ENCODE data around the gene FOXL1.

FOXL1 gene

DNA sequence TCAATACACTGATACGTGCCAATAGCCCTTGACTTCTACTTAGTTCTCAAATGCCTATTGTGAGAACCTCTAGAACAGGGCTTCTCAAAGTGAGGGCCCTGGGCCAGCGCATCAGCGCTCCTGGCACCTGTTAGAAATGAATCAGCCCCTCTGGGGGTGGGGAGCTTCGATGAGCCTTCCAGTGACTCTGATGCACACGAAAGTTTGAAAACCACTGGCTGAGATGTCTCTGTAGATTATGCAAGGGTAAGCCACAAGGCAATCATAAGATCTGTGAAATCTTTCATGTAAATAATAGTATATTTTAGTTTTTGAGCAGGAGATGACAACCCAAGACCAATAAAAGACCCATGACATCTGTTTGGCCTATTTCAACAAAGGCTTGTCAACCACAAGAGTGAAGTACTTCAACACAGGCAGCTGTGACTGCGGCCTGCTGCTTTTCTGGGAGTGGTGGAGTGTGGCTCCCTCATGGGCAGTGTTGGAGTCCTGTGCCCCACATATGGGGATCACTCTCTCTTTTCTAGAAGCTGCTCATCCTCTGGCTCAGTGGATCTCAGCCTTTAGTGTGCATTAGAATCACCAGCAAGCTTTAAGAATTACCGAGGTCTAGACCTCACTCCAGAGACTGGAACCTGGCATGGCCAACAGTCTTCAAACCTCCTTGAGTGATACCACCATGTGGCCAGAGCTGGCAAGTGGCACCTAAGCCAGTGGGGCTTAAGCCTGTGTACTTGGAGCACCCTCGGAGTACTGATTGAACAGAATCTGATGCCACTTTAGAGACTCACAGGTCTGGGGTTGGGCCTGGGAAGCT lies 29.1 kb upstream of the FOXL1 start:
- DNase-seq = no peak

DNA sequence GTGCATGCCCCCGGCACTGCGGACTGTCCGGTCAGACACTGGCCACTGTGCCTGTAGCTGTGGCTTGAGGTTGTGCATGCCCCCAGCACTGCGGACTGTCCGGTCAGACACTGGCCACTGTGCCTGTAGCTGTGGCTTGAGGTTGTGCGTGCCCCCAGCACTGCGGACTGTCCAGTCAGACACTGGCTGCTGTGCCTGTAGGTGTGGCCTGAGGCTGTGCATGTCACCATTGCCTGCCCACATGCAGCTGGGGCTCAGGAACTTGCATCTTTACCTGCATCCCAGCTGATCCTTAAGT lies 28.5 kb upstream of the FOXL1 start:
- DNase-seq = no peak

DNA sequence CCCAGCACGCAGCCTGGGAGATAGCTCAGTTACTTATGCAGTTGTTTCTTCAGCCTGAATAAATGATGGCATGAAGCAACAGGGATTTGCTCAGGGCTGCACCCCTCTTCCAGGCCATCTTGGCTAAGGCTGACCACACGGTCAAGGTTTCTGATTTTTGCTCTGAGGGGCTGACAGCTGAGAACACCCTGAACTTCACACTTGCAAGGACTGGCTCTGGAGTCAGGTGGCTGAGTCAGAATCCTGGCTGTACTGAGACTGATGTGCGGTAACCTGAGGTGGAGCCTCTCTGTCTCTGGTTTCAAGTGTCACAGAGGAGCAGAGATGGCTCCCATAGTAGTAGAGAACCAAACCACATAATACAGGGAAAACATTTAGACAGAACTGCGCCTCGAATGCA lies 28.1 kb upstream of the FOXL1 start:
- DNase-seq = no peak

GRCh38 chr16:86553356-86553755 lies 25.0 kb upstream of the FOXL1 start:
- no peak for DNase-seq

GRCh38 chr16:86554599-86554916 lies 23.8 kb upstream of the FOXL1 start:
- DNase-seq = no peak

DNA sequence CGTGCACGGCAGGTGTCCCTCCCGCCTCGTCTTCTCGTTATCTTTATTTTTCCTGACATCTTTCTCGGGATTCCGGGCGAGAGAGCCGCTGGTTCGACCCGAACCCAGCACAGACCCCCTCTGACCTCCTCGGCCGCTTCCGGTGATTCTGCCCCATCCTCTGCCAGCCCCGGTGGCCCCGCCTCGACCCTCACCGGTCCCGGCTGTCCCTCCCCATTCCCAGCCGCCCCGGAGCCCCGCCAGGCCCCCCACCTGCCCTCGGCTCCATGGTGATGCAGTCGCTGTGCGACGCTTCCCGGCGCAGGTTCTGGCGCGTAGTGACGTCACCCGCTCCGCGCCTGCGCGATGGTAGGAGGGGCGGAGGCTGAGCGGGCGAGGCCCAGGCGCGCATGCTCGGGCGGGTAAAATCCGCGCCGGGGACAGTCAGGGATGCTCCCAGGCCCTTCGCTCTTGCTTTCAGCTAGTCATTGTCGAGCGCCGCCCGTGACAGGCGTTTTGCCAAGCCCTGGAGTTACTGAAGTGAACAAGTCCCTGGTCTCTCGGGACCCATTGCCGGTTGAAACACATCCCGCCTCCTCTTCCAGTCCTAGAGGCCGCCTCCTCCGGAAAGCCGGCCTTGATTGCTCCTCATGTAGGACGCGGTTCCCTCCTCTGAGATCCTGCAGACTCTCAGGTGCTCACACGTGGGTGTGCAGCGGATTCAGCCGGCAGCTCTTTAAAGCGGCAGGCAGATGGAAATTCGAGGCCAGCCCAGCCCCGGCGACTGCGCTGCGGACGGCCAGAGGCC lies 23.2 kb upstream of the FOXL1 start, which contains the start of gene MTHFSD:
Gene MTHFSD (minus strand): TSS at position 319 of the 787 bp plus-strand sequence. CDS start 51 bp downstream, at position 268.
- peak; percentile 93 for DNase-seq

DNA sequence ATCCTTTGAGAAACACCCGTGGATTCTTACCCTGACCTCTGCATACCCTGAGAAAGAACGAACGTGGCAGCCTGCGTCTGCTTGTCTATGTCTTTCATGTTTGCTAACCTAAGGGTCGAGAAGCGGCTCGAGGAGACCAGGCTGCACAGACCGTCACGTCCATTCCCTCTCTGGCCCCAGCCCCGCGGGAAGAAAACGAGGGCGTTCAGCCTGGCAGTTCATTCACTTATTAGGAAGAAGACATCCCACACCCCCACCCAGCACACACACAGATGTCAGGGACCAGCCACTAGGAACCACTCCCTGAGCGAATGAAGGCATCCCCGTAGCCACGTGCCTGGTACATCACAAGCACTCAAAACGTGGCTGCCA lies 22.7 kb upstream of the FOXL1 start:
- no peak for DNase-seq

DNA sequence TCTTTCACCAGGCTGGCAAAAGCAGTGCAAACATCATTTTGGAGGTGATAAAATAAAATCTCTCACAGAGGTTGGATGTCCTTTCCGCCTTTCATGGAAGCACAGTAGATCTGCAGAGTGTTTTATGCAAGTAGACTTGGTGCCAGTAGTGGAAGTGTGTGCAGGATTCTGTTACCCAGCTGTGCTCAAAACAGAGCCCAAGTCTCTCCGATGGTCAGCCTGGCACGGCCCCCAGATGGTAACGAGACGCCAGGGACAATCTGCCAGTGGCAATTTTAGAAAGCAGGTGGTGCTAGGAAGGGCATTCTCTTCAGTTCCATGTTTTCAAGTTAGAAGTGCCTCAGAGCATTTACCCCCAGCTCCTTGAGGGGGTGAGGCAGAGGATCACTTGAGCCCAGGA lies 21.8 kb upstream of the FOXL1 start:
- DNase-seq = no peak

GRCh38 chr16:86557587-86557986 lies 20.8 kb upstream of the FOXL1 start:
- no peak for DNase-seq

DNA sequence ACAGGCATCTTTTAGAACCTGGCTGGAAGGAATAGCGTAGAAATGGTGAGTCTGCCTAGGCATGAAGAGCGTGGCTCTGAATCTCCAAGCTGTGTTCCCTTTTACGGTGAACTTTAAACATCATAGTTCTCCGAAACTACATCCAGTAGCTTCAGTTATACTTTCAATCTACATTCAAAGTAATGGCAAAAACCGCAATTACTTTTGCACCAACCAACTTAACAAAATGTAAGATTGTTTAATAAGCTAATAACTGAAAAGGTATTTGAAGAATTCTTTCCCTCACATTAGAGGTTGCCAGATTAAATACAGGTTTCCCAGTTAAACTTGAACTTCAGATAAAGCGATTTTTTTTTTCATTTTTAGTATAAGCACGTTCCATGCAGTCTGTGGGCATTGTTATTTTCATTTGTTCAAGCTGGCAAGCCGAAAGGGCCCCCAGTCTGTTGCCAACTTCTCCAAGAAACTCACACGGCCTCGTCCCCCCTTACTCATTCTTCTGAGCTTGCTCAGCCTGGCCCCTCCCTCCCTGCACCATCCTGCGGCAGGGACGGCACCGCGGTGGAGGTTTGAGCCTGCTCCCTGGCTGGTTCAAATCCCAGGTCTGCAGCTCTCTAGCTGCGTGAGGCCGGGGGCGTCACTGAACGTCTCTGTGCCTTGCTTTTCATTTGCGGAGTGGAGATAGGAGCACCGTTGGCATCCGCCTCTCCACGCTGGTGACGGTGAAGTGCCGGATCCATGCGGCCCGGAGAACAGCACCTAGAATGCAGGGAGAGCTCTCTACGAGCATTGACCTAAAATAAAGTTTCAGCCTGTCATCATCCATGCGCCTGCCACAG lies 19.8 kb upstream of the FOXL1 start:
- no peak for DNase-seq

GRCh38 chr16:86559802-86560305 lies 18.5 kb upstream of the FOXL1 start:
- no peak for DNase-seq

DNA sequence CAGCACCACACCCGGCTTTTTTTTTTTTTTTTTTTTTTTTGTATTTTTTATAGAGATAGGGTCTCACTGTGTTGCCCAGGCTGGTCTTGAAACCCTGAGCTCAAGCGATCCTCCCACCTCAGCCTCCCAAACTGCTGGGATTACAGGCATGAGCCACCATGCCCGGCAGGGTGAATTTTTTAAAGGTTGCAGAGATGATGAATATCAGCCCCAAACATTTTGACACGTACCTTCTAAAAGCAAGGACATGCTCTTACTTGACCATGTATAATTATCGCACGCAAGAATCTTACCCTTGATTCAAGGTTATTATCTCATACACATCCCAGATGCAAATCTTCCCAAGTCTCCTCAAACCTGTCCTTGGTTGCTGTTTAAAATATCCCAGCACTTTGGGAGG lies 16.0 kb upstream of the FOXL1 start:
- DNase-seq = no peak

- peak; percentile 84 to 90 for DNase-seq
Measured at GRCh38 chr16:86563469-86564345, 14.6 kb upstream of the FOXL1 start.

GRCh38 chr16:86565181-86565631 lies 13.1 kb upstream of the FOXL1 start:
- DNase-seq = no peak

DNA sequence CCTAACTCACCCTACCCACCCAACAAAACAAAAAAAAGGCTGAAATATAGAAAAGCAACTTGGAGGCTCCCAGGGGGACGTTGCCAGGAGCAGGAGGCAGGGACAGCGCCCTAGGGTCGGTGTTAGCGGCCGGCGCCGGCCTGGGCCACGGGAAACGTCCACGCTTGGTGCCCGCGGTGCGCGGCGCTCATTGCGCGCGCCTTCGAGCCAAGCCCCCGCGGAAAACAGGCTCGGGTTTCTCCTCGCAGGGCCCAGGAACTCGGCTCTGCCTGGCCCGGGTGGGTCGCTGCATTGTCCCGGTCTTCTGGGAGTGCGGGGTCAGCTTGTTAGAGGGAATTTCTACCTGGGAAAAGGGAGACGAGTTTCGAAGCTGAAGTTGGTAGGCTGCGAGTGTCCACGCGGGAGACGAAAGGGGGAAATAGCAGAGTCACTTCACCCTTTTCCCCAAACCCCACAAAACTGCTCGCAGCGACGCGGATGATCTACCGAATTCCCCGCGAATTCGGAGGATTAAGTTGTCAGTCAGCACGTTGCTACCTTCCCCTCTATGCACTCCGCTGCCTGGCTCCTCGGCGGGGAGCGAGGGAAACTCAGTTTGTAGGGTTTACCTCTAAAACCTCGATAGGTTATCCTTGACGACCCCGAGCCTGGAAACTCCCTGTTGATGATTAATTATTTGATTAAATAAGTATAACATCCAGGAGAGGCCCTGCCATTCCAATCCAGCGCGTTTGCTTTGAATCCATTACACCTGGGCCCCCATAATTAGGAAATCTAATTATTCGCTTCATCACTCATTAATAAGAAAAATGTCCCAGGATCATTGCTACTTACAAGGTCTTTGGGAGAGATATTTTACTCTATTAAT lies 12.5 kb upstream of the FOXL1 start:
- DNase-seq = no peak

- peak; percentile 3 to 13 for DNase-seq
Measured at GRCh38 chr16:86566601-86566965, 11.8 kb upstream of the FOXL1 start, which contains the start of gene FOXC2. Gene FOXC2 (plus strand): TSS chr16:86566829. CDS start chr16:86567336, 507 bp downstream.

DNA sequence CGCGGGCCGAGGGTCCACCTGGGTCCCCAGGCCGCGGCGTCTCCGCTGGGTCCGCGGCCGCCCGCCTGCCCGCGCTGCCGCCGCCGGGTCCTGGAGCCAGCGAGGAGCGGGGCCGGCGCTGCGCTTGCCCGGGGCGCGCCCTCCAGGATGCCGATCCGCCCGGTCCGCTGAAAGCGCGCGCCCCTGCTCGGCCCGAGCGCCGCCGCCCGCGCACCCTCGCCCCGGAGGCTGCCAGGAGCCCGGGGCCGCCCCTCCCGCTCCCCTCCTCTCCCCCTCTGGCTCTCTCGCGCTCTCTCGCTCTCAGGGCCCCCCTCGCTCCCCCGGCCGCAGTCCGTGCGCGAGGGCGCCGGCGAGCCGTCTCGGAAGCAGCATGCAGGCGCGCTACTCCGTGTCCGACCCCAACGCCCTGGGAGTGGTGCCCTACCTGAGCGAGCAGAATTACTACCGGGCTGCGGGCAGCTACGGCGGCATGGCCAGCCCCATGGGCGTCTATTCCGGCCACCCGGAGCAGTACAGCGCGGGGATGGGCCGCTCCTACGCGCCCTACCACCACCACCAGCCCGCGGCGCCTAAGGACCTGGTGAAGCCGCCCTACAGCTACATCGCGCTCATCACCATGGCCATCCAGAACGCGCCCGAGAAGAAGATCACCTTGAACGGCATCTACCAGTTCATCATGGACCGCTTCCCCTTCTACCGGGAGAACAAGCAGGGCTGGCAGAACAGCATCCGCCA lies 11.2 kb upstream of the FOXL1 start:
- no peak for DNase-seq

DNA sequence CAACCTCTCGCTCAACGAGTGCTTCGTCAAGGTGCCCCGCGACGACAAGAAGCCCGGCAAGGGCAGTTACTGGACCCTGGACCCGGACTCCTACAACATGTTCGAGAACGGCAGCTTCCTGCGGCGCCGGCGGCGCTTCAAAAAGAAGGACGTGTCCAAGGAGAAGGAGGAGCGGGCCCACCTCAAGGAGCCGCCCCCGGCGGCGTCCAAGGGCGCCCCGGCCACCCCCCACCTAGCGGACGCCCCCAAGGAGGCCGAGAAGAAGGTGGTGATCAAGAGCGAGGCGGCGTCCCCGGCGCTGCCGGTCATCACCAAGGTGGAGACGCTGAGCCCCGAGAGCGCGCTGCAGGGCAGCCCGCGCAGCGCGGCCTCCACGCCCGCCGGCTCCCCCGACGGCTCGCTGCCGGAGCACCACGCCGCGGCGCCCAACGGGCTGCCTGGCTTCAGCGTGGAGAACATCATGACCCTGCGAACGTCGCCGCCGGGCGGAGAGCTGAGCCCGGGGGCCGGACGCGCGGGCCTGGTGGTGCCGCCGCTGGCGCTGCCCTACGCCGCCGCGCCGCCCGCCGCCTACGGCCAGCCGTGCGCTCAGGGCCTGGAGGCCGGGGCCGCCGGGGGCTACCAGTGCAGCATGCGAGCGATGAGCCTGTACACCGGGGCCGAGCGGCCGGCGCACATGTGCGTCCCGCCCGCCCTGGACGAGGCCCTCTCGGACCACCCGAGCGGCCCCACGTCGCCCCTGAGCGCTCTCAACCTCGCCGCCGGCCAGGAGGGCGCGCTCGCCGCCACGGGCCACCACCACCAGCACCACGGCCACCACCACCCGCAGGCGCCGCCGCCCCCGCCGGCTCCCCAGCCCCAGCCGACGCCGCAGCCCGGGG lies 10.4 kb upstream of the FOXL1 start:
- DNase-seq = no peak

Data from inflammatory macrophage (primary cell).